ENCODE measurements around the gene VCAM1. TPM values are rescaled to one million over a fixed set of nuclear protein-coding genes. Genes with fewer than 3 reads are reported as not detected.

Gene VCAM1
- polyA plus RNA-seq, 2 of the 4 experiments (the other 2 are of a cell fraction) = 0.04 TPM; not detected in 1

GRCh38 chr1:100736324-100736723 is 16.8 kb downstream of the VCAM1 start:
- H3K4me1 ChIP-seq = peaks cover 17% of the 10 kb centered on the region; the same call in 2 of the 3 replicates
- CTCF ChIA-PET = no interaction called here
- no peak overlapping the region for H3K4me2 ChIP-seq
- H3K9me3 ChIP-seq = no peaks in the 10 kb centered on the region
- ATAC-seq (no peak), FAIRE-seq (no peak), DNase-seq (ENCODE audit: low read depth in 1 of 2, low spot score in 1 of 2) (no peak)
- POLR2A ChIA-PET = no interaction called here
- H3K4me3 ChIP-seq = no peak overlapping the region
- no peak for TF ChIP-seq USF2 (IDR thresholded peaks at IDR 0.05)
- TF ChIP-seq BCL3 (IDR thresholded peaks at IDR 0.05) = no peak
- no peak for TF ChIP-seq GATA3 (IDR thresholded peaks at IDR 0.05; ENCODE audit: borderline replicate concordance)
- TF ChIP-seq EHF (CRISPR knock-in tag; IDR thresholded peaks at IDR 0.05) = no peak
- TF ChIP-seq EP300 (IDR thresholded peaks at IDR 0.05) = no peak
- TF ChIP-seq ZFP36 (IDR thresholded peaks at IDR 0.05; ENCODE audit: borderline replicate concordance, partially characterized antibody) = no peak
- TF ChIP-seq RFX5 (IDR thresholded peaks at IDR 0.05) = no peak
- no peak for TF ChIP-seq NFE2L2 (conservative IDR thresholded peaks at IDR 0.05; ENCODE audit: low read length)
- TF ChIP-seq HOXB13 (CRISPR knock-in tag; IDR thresholded peaks at IDR 0.05; ENCODE audit: low read depth) = no peak
- no peak for TF ChIP-seq ELK1 (IDR thresholded peaks at IDR 0.05; ENCODE audit: low read depth, low read length)
- H3K27ac ChIP-seq = no peak overlapping the region
- WGBS (ENCODE audit: missing lambda C conversion rate) = 41% methylated on average over 1 of the region's 1 CpG

GRCh38 chr1:100736746-100737145 is 17.2 kb downstream of the VCAM1 start:
- TF ChIP-seq USF2 (IDR thresholded peaks at IDR 0.05) (0 out of 2 replicates have a peak, but pooled peaks have one; percentile 7), HOXA7 (CRISPR knock-in tag; IDR thresholded peaks at IDR 0.05) (no peak)
- no peak for FAIRE-seq
- Histone ChIP-seq H3K4me2 (no peak overlapping the region; the same call in 2 of the 3 replicates), H3K4me1 (peaks cover 17% of the 10 kb centered on the region; the same call in 2 of the 3 replicates), H3K4me3 (no peak overlapping the region), H3K27ac (no peak overlapping the region), H3K9me3 (no peaks in the 10 kb centered on the region)
- WGBS (ENCODE audit: missing lambda C conversion rate) = 57% methylated on average over 1 of the region's 1 CpG
- DNase-seq (ENCODE audit: low read depth in 1 of 2, low spot score in 1 of 2) = no peak
- ChIA-PET CTCF (no interaction called here), POLR2A (no interaction called here)
- no peak for ATAC-seq

- Histone ChIP-seq H3K4me3 (no peak overlapping the region), H3K4me2 (no peak overlapping the region), H3K4me1 (no peaks in the 10 kb centered on the region), H3K27ac (no peak overlapping the region), H3K9me3 (no peaks in the 10 kb centered on the region)
- ChIA-PET CTCF (no interaction called here), POLR2A (no interaction called here)
- WGBS (ENCODE audit: missing lambda C conversion rate) = 78% methylated on average over 3 of the region's 3 CpGs
- DNase-seq (ENCODE audit: low read depth in 1 of 2, low spot score in 1 of 2) (no peak), FAIRE-seq (no peak), ATAC-seq (no peak)
- TF ChIP-seq MYC (IDR thresholded peaks at IDR 0.05; ENCODE audit: borderline replicate concordance, low read length) = no peak
- no peak for TF ChIP-seq CBX2 (IDR thresholded peaks at IDR 0.05; ENCODE audit: borderline replicate concordance, low read depth)
- no peak for TF ChIP-seq SREBF2 (IDR thresholded peaks at IDR 0.05)
- TF ChIP-seq ESRRA (IDR thresholded peaks at IDR 0.05; ENCODE audit: borderline replicate concordance, low read length) = no peak
- TF ChIP-seq RAD21 (conservative IDR thresholded peaks at IDR 0.05 in 1 of 2, IDR thresholded peaks at IDR 0.05 in 1 of 2) = no peak
- no peak for TF ChIP-seq CHD2 (IDR thresholded peaks at IDR 0.05; ENCODE audit: low read length, partially characterized antibody)
- TF ChIP-seq REST (IDR thresholded peaks at IDR 0.05) = no peak
- no peak for TF ChIP-seq HOXA7 (CRISPR knock-in tag; IDR thresholded peaks at IDR 0.05)
- TF ChIP-seq MAFK (IDR thresholded peaks at IDR 0.05; ENCODE audit: partially characterized antibody) = no peak
- TF ChIP-seq RFX5 (IDR thresholded peaks at IDR 0.05) = no peak
- TF ChIP-seq NR3C1 (IDR thresholded peaks at IDR 0.05) = no peak
- no peak for TF ChIP-seq GATA3 (IDR thresholded peaks at IDR 0.05; ENCODE audit: borderline replicate concordance)
- no peak for TF ChIP-seq HOXB13 (CRISPR knock-in tag; IDR thresholded peaks at IDR 0.05; ENCODE audit: low read depth)
- no peak for TF ChIP-seq CTCF (IDR thresholded peaks at IDR 0.05)
- no peak for TF ChIP-seq USF2 (IDR thresholded peaks at IDR 0.05)
Observed at GRCh38 chr1:100746542-100746932, 27.0 kb downstream of the VCAM1 start.

All from A549 (cell line).